Caco-2 (cell line): ENCODE data around the gene GNAI1. TPM values are rescaled to one million over a fixed set of nuclear protein-coding genes. Genes with fewer than 3 reads are reported as not detected.

Experiments
- BruUV-seq: library from RNA; stranded (reverse); fragments of 400-500 nt; replicated peaks from 2 replicates; lab custom pipeline; 2021; lab: Mats Ljungman, UMichigan
- CTCF ChIA-PET: fragments of 300-600 bp; sonication (Branson Sonifier 250); formaldehyde crosslinking; loops from one replicate; lab custom pipeline; 2022; ENCODE audit warnings: antibody characterized with exemption; lab: Charles Lee
- POLR2A ChIA-PET: fragments of 300-600 bp; sonication (Branson Sonifier 250); formaldehyde crosslinking; loops from one replicate; lab custom pipeline; 2022; ENCODE audit warnings: antibody characterized with exemption; lab: Charles Lee
- DNase-seq, 2 experiments: peaks; one replicate each; pipeline versions ENCODE4 v3.0.0 to v3.0.0-alpha.2; 2020 to 2022
- H3K27me3 ChIP-seq: replicated peaks from 2 replicates; pipeline ENCODE4 v1.6.0; 2011; ENCODE audit warnings: low read length; ENCODE audit not compliant: control insufficient read depth, insufficient read depth
- H3K36me3 ChIP-seq: 2 replicates; pipeline ENCODE4 v1.5.1; 2011; ENCODE audit warnings: low read length; ENCODE audit not compliant: control insufficient read depth, insufficient read depth
- H3K4me1 ChIP-seq: fragments of 250-450 bp; sonication (Bioruptor Pico); 2 replicates; pipeline ENCODE4 v1.5.1; 2020; ENCODE audit warnings: mild to moderate bottlenecking
- H3K4me3 ChIP-seq: 2 replicates; pipeline ENCODE4 v1.5.1; 2011; ENCODE audit warnings: low read depth, mild to moderate bottlenecking, control low read depth, low read length
- H3K9me3 ChIP-seq: fragments of 250-450 bp; sonication (Bioruptor Pico); 2 replicates; pipeline ENCODE4 v1.5.1; 2020; ENCODE audit warnings: mild to moderate bottlenecking, moderate library complexity
- H3K27ac Mint-ChIP-seq: one replicate; pipeline ENCODE4 v1.8.0; 2022; ENCODE audit warnings: mixed read lengths; ENCODE audit not compliant: unreplicated experiment
- H3K27me3 Mint-ChIP-seq: one replicate; pipeline ENCODE4 v1.8.0; 2022; ENCODE audit warnings: mixed read lengths; ENCODE audit not compliant: insufficient read depth, unreplicated experiment
- H3K36me3 Mint-ChIP-seq: one replicate; pipeline ENCODE4 v1.8.0; 2022; ENCODE audit warnings: mild to moderate bottlenecking, mixed read lengths; ENCODE audit not compliant: insufficient read depth, unreplicated experiment
- H3K4me1 Mint-ChIP-seq: one replicate; pipeline ENCODE4 v1.8.0; 2022; ENCODE audit warnings: low read depth, mixed read lengths; ENCODE audit not compliant: unreplicated experiment
- H3K4me3 Mint-ChIP-seq: one replicate; pipeline ENCODE4 v1.8.0; 2022; ENCODE audit warnings: mild to moderate bottlenecking, moderate library complexity, mixed read lengths; ENCODE audit not compliant: unreplicated experiment
- H3K9me3 Mint-ChIP-seq: one replicate; pipeline ENCODE4 v1.8.0; 2022; ENCODE audit warnings: mixed read lengths; ENCODE audit not compliant: unreplicated experiment
- CTCF ChIP-seq, 2 experiments: fragments of 200-600 bp in 1 of 2; IDR thresholded peaks; 1 replicate in 1 of 2; 2 replicates in 1 of 2; pipeline versions ENCODE4 v1.5.1 to v1.8.0; 2011 to 2022; ENCODE audit warnings: antibody characterized with exemption in 1 of 2, control low read depth in 1 of 2, inconsistent platforms in 1 of 2, low read depth in 1 of 2, low read length in 1 of 2, mild to moderate bottlenecking in 1 of 2, moderate library complexity in 1 of 2; ENCODE audit not compliant: insufficient read depth in 1 of 2, severe bottlenecking in 1 of 2, unreplicated experiment in 1 of 2
- intact Hi-C: fragments of 100-400 bp; cut with micrococcal nuclease; formaldehyde crosslinking; loops from one replicate; pipeline ENCODE4 v1.10.0; 2022; ENCODE audit not compliant: unreplicated experiment
- total RNA-seq: library from RNA; stranded (reverse); gene quantifications from 2 replicates; pipeline ENCODE4 v1.2.3, GENCODE V29; 2022

Gene GNAI1
- total RNA-seq, 1 experiment from 2014 or later, result 2.1 TPM

- ChIA-PET CTCF (no interaction called here), POLR2A (interaction anchor here (0.5 kb wide), 1 partner anchor 14 kb away, joined by 6 read pairs; no protein-coding TSS in a partner anchor)
- intact Hi-C loops, result no loop called here
- Mint-ChIP-seq H3K4me1 (peaks cover 12% of the 10 kb centered on the region), H3K27ac (no peak overlapping the region), H3K27me3 (no peaks in the 10 kb centered on the region), H3K4me3 (no peak overlapping the region), H3K9me3 (no peaks in the 10 kb centered on the region), H3K36me3 (no peaks in the 10 kb centered on the region)
- Histone ChIP-seq H3K36me3 (no peaks in the 10 kb centered on the region), H3K4me3 (no peak overlapping the region), H3K9me3 (no peaks in the 10 kb centered on the region), H3K27me3 (no peaks in the 10 kb centered on the region), H3K4me1 (no peaks in the 10 kb centered on the region)
- no peak for TF ChIP-seq CTCF (IDR thresholded peaks at IDR 0.05; ENCODE audit: insufficient read depth in 1 of 2, low read depth in 1 of 2, low read length in 1 of 2, severe bottlenecking in 1 of 2, unreplicated experiment in 1 of 2)
- BruUV-seq, result no TSS peak
- DNase-seq, result no peak
Measured at GRCh38 chr7:80147543-80148391, 13.1 kb downstream of the GNAI1 start.

DNA sequence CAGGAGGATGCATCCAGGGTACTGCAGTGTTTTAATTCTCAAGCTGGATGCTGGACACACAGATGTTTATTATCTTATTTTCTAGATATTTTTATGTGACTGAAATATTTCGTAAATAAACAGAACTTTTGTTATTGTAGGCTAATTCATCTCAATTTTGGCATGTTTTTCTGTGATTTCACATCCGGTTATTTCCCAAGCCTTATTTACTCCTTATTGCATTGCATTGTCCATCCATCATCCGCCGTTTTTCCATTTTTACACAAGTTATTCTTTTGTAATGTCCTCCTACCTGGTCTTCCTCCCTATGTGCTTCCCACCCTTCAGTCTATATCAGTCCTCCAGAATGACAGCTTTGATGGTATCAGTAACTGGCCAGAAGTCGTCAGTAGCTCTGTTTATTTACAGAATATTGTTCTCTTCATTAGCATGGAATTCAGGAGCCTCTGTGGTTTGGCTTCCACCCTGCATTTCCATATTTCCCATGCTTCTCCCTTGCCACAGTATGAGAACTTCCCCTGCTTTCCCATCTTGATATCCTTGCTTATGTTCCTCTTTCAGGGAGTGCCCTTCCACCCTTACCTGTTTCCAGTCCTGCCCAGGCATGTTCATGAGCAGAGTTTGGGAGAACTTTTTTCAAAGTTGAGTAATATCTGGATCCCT lies 16.1 kb downstream of the GNAI1 start:
- Mint-ChIP-seq H3K27me3 (no peaks in the 10 kb centered on the region), H3K9me3 (no peaks in the 10 kb centered on the region), H3K36me3 (no peaks in the 10 kb centered on the region), H3K27ac (no peak overlapping the region), H3K4me3 (no peak overlapping the region), H3K4me1 (peaks cover 9% of the 10 kb centered on the region)
- no peak overlapping the region for H3K4me3 ChIP-seq
- ChIA-PET CTCF (no interaction called here), POLR2A (no interaction called here)
- no peaks in the 10 kb centered on the region for H3K36me3 ChIP-seq
- BruUV-seq, result no TSS peak
- H3K4me1 ChIP-seq, result no peaks in the 10 kb centered on the region
- no peak for TF ChIP-seq CTCF (IDR thresholded peaks at IDR 0.05; ENCODE audit: insufficient read depth in 1 of 2, low read depth in 1 of 2, low read length in 1 of 2, severe bottlenecking in 1 of 2, unreplicated experiment in 1 of 2)
- H3K27me3 ChIP-seq, result no peaks in the 10 kb centered on the region
- no peak for DNase-seq
- intact Hi-C loops, result no loop called here
- H3K9me3 ChIP-seq, result no peaks in the 10 kb centered on the region

DNA sequence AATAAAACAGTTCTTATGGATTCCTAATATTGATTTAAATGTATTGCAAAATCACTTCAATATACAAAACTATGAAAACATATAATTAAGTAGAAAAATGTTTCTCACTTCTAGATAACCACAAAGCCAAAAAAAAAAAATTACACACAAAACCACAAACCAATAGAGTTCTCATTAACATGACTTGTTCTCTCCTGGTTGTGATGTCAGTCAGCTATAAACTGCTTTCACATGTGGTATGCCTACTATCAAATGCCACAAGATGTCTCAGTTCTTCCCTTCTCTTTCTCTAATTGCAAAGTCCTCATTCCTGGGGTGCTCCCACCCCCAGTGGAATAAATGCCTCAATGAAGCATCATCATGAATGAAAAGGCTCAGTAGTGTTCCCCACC lies 16.6 kb downstream of the GNAI1 start:
- no peak overlapping the region for H3K27ac Mint-ChIP-seq
- no peak overlapping the region for H3K4me3 Mint-ChIP-seq
- POLR2A ChIA-PET, result no interaction called here

More for the DNA sequence above, 16.6 kb downstream of the GNAI1 start:
- no TSS peak for BruUV-seq
- TF ChIP-seq CTCF (IDR thresholded peaks at IDR 0.05; ENCODE audit: insufficient read depth in 1 of 2, low read depth in 1 of 2, low read length in 1 of 2, severe bottlenecking in 1 of 2, unreplicated experiment in 1 of 2), result no peak
- Histone ChIP-seq H3K4me3 (no peak overlapping the region), H3K27me3 (no peaks in the 10 kb centered on the region), H3K36me3 (no peaks in the 10 kb centered on the region), H3K9me3 (no peaks in the 10 kb centered on the region), H3K4me1 (no peaks in the 10 kb centered on the region)
- DNase-seq, result no peak
- no peaks in the 10 kb centered on the region for H3K27me3 Mint-ChIP-seq
- H3K4me1 Mint-ChIP-seq, result peaks cover 4% of the 10 kb centered on the region
- H3K9me3 Mint-ChIP-seq, result no peaks in the 10 kb centered on the region
- no peaks in the 10 kb centered on the region for H3K36me3 Mint-ChIP-seq
- intact Hi-C loops, result no loop called here
- CTCF ChIA-PET, result no interaction called here
